Jurkat, Clone E6-1 (cell line): ENCODE results near the gene ANTKMT.
"Not testable (repeated sequence)": the region's sequence is repeated elsewhere in the genome, so short reads cannot be mapped to it uniquely, and the experiment has no call there.

Experiments used
- DNase-seq: peaks from one replicate; pipeline ENCODE4 v3.0.0-alpha.2; 2011; ENCODE audit warnings: low read depth, low spot score
- H3K4me3 ChIP-seq: 2 replicates; pipeline ENCODE4 v1.5.1; 2011; ENCODE audit warnings: mild to moderate bottlenecking, low read length, control low read depth, moderate library complexity

Gene ANTKMT

GRCh38 chr16:754121-754607 is 33.2 kb downstream of the ANTKMT start:
- not testable (repeated sequence) for DNase-seq

GRCh38 chr16:754656-755055 is 33.7 kb downstream of the ANTKMT start:
- H3K4me3 ChIP-seq = no peak overlapping the region
- DNase-seq = no peak

More at GRCh38 chr16:754121-754607, 33.2 kb downstream of the ANTKMT start:
- H3K4me3 ChIP-seq = not testable (repeated sequence)

GRCh38 chr16:756428-756827 is 35.5 kb downstream of the ANTKMT start:
- H3K4me3 ChIP-seq = no peak overlapping the region
- no peak for DNase-seq

GRCh38 chr16:759110-759910 is 38.4 kb downstream of the ANTKMT start:
- H3K4me3 ChIP-seq = no peak overlapping the region
- no peak for DNase-seq

- no peak for DNase-seq
- H3K4me3 ChIP-seq = no peak overlapping the region
These were observed 39.1 kb downstream of the ANTKMT start for GRCh38 chr16:760065-760464.

- no peak within 1 kb of the TSS for H3K4me3 ChIP-seq
- no peak for DNase-seq
These were observed 39.8 kb downstream of the ANTKMT start, which contains the start of gene MSLN for GRCh38 chr16:760545-761343. Gene MSLN, plus strand, starts transcription at chr16:760734. Its CDS starts 1,947 bp downstream, at chr16:762681.

- no peak for DNase-seq
- H3K4me3 ChIP-seq = no peak overlapping the region
These were observed 40.9 kb downstream of the ANTKMT start for GRCh38 chr16:761625-762513.

GRCh38 chr16:762595-763268 is 41.8 kb downstream of the ANTKMT start:
- H3K4me3 ChIP-seq = no peak overlapping the region
- no peak for DNase-seq

GRCh38 chr16:763369-764183 is 42.6 kb downstream of the ANTKMT start:
- no peak for DNase-seq
- no peak overlapping the region for H3K4me3 ChIP-seq

GRCh38 chr16:764184-764750 is 43.3 kb downstream of the ANTKMT start:
- no peak for DNase-seq
- H3K4me3 ChIP-seq = no peak overlapping the region

GRCh38 chr16:764848-765487 is 44.0 kb downstream of the ANTKMT start:
- DNase-seq = no peak

GRCh38 chr16:765488-765865 is 44.5 kb downstream of the ANTKMT start:
- H3K4me3 ChIP-seq = no peak overlapping the region

More at GRCh38 chr16:764848-765487, 44.0 kb downstream of the ANTKMT start:
- no peak overlapping the region for H3K4me3 ChIP-seq

GRCh38 chr16:766008-766819 is 45.3 kb downstream of the ANTKMT start:
- DNase-seq = no peak
- no peak overlapping the region for H3K4me3 ChIP-seq

More at GRCh38 chr16:765488-765865, 44.5 kb downstream of the ANTKMT start:
- no peak for DNase-seq

GRCh38 chr16:766820-767640 is 46.1 kb downstream of the ANTKMT start:
- DNase-seq = no peak
- no peak overlapping the region for H3K4me3 ChIP-seq

- H3K4me3 ChIP-seq = no peak overlapping the region
- no peak for DNase-seq
These were observed 46.8 kb downstream of the ANTKMT start for GRCh38 chr16:767743-768235.
